Subcutaneous preadipocyte (primary cell): ENCODE data around the gene RSKR. TPM values are rescaled to one million over a fixed set of nuclear protein-coding genes. Genes with fewer than 3 reads are reported as not detected.

Experiments
- total RNA-seq: library from RNA; depleted of rRNA; stranded (reverse); fragments of >200 nt; gene quantifications from 2 replicates; pipeline ENCODE4 v1.2.3, GENCODE V29; 2012

The RSKR gene, protein sequence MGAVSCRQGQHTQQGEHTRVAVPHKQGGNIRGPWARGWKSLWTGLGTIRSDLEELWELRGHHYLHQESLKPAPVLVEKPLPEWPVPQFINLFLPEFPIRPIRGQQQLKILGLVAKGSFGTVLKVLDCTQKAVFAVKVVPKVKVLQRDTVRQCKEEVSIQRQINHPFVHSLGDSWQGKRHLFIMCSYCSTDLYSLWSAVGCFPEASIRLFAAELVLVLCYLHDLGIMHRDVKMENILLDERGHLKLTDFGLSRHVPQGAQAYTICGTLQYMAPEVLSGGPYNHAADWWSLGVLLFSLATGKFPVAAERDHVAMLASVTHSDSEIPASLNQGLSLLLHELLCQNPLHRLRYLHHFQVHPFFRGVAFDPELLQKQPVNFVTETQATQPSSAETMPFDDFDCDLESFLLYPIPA
- 5.1 and 9.6 TPM in 2 replicates for total RNA-seq

GRCh38 chr17:28613931-28614381 lies at the start of gene RSKR:
Gene RSKR (minus strand): TSS chr17:28614185. CDS start chr17:28614161, 24 bp downstream.

GRCh38 chr17:28661635-28662526 lies 47.9 kb upstream of the RSKR start, which contains the start of the genes SDF2 and SUPT6H:
Gene SDF2 (minus strand): TSS chr17:28661906. CDS start chr17:28661876, 30 bp downstream.
Gene SUPT6H (plus strand): TSS chr17:28662205. CDS start chr17:28673402, 11,197 bp downstream.

GRCh38 chr17:28644787-28645575 lies 31.0 kb upstream of the RSKR start, which contains the start of gene BLTP2:
Gene BLTP2 (minus strand): TSS chr17:28645158. CDS start chr17:28645056, 102 bp downstream.

DNA sequence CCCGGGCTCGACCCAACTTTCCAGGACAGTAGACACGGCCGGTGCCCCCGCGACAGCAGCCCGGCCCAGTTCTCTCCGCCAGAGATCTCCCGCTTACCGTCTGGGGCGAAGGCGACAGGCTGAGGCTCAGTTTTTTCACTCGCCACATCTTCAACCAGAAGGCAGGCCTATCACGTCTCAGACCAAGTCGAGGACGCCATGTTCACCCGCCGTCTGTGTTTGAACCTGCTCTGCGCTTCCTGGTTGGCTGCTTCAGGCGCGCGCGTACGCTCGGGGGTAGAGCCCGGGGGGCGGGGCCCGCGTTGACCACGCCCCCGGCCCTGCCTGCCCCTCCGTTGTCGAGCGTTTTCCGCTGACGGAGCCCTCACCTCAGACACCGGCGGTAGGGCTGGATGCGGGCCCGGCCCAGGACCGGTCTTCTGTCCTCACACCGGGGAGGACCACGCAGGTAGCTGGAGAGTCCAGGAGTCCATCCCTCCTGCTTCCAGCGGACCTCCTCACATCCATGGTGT lies 15.1 kb downstream of the RSKR start, which contains the start of gene SPAG5:
SPAG5 (minus strand) TSS at position 227 of the 512 bp plus-strand sequence; CDS start at position 148, 79 bp downstream.

GRCh38 chr17:28576758-28577465 lies 37.1 kb downstream of the RSKR start, which contains the start of gene ALDOC:
Gene ALDOC (minus strand): TSS chr17:28576895. CDS start chr17:28575532, 1,363 bp downstream.

GRCh38 chr17:28571361-28572122 lies 42.4 kb downstream of the RSKR start, which contains the start of gene PIGS:
Gene PIGS (minus strand): TSS chr17:28571524. CDS start chr17:28571496, 28 bp downstream.

Other genes starting within 250 kb of the RSKR start
- not detected in 2 replicates for gene SEBOX, start 249.0 kb downstream of the RSKR start, total RNA-seq
- not detected in 2 replicates for gene VTN, start 243.9 kb downstream of the RSKR start, total RNA-seq
- gene SARM1, start 242.5 kb downstream of the RSKR start, total RNA-seq = 8.0 and 8.5 TPM in 2 replicates
- 4.7 and 4.8 TPM in 2 replicates for gene SLC46A1, start 208.0 kb downstream of the RSKR start, total RNA-seq
- not detected in 2 replicates for gene SLC13A2, start 140.5 kb downstream of the RSKR start, total RNA-seq
- gene FOXN1, start 107.8 kb downstream of the RSKR start, total RNA-seq = not detected in 2 replicates
- 15.4 and 17.8 TPM in 2 replicates for gene UNC119, start 61.6 kb downstream of the RSKR start, total RNA-seq
- 34.2 and 42.0 TPM in 2 replicates for gene PIGS, start 42.7 kb downstream of the RSKR start, total RNA-seq
- gene ALDOC, start 37.3 kb downstream of the RSKR start, total RNA-seq = 26.1 and 27.6 TPM in 2 replicates
- gene SPAG5, start 15.2 kb downstream of the RSKR start, total RNA-seq = 32.3 and 47.3 TPM in 2 replicates
- gene BLTP2, start 31.0 kb upstream of the RSKR start, total RNA-seq = 135 and 175 TPM in 2 replicates
- gene SDF2, start 47.7 kb upstream of the RSKR start, total RNA-seq = 24.2 and 37.1 TPM in 2 replicates
- 43.4 and 44.8 TPM in 2 replicates for gene SUPT6H, start 48.0 kb upstream of the RSKR start, total RNA-seq
- 1.4 and 1.8 TPM in 2 replicates for gene PROCA1, start 97.7 kb upstream of the RSKR start, total RNA-seq
- gene RAB34, start 103.7 kb upstream of the RSKR start, total RNA-seq = 142 and 146 TPM in 2 replicates
- gene RPL23A, start 105.8 kb upstream of the RSKR start, total RNA-seq = 406 and 856 TPM in 2 replicates
- 3.1 and 4.0 TPM in 2 replicates for gene TLCD1, start 112.0 kb upstream of the RSKR start, total RNA-seq
- gene NEK8, start 114.6 kb upstream of the RSKR start, total RNA-seq = 1.8 and 2.9 TPM in 2 replicates
- gene TRAF4, start 129.8 kb upstream of the RSKR start, total RNA-seq = 19.5 and 27.8 TPM in 2 replicates
- 3.7 and 5.7 TPM in 2 replicates for gene FAM222B, start 228.6 kb upstream of the RSKR start, total RNA-seq
- 25.4 and 30.1 TPM in 2 replicates for gene ERAL1, start 240.8 kb upstream of the RSKR start, total RNA-seq